Ovary (tissue), 3 donors: ENCODE data around the gene CST6.

Experiments
- POLR2A ChIP-seq: fragments of 450-650 bp; IDR thresholded peaks from one replicate; pipeline ENCODE4 v1.6.1; 2017; ENCODE audit warnings: antibody characterized with exemption, mild to moderate bottlenecking, moderate library complexity
- TF ChIP-seq, protein P1 (sequence below), 3 donors: fragments of 450-650 bp in 2 of 3; fragments of 200-600 bp in 1 of 3; IDR thresholded peaks; one replicate each; pipeline versions ENCODE4 v1.5.1 to v1.8.0; 2016 to 2022; ENCODE audit warnings: antibody characterized with exemption in 3 of 3, mild to moderate bottlenecking in 1 of 3
- donor health status: DM: no; HTN: no; CAD: no.

DNA sequence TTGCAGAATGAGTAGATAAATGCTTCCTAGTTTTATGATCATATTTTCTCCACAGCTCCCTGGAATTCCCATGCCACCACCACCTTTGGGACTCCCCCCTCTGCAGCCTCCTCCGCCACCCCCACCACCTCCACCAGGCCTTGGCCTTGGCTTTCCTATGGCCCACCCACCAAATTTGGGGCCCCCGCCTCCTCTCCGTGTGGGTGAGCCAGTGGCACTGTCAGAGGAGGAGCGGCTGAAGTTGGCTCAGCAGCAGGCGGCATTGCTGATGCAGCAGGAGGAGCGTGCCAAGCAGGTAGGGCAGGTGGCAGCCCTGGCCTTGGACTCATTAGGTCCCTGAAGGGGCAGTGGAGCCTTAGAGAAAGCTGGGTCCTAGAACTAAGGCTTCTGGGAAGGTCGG, 43.2 kb downstream of the CST6 start:
- TF ChIP-seq, protein P1, sequence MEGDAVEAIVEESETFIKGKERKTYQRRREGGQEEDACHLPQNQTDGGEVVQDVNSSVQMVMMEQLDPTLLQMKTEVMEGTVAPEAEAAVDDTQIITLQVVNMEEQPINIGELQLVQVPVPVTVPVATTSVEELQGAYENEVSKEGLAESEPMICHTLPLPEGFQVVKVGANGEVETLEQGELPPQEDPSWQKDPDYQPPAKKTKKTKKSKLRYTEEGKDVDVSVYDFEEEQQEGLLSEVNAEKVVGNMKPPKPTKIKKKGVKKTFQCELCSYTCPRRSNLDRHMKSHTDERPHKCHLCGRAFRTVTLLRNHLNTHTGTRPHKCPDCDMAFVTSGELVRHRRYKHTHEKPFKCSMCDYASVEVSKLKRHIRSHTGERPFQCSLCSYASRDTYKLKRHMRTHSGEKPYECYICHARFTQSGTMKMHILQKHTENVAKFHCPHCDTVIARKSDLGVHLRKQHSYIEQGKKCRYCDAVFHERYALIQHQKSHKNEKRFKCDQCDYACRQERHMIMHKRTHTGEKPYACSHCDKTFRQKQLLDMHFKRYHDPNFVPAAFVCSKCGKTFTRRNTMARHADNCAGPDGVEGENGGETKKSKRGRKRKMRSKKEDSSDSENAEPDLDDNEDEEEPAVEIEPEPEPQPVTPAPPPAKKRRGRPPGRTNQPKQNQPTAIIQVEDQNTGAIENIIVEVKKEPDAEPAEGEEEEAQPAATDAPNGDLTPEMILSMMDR (IDR thresholded peaks at IDR 0.05) = no peak
- TF ChIP-seq POLR2A = no peak
